HepG2 (cell line): ENCODE results near the gene CREM. TPM values are rescaled to one million over a fixed set of nuclear protein-coding genes. Genes with fewer than 3 reads are reported as not detected.

Experiments
- ATAC-seq: fragments of 200-7000 bp; cut with Tn5 transposase; 3 replicates; pipeline ENCODE4 v1.9.1; 2020; ENCODE audit warnings: mild to moderate bottlenecking, moderate library complexity
- BruUV-seq: library from RNA; stranded (reverse); fragments of 400-500 nt; replicated peaks from 2 replicates; lab custom pipeline; 2021; lab: Mats Ljungman, UMichigan
- CTCF ChIA-PET: fragments of 300-600 bp; formaldehyde crosslinking; extraction: SDS; loops from one replicate; lab custom pipeline; 2021; ENCODE audit warnings: low total read pairs, inconsistent platforms, low intra/inter-chr PET ratio; lab: Yijun Ruan, JAX
- POLR2A ChIA-PET: fragments of 350-600 bp; sonication (Branson Sonifier 250); formaldehyde crosslinking; loops from one replicate; lab custom pipeline; 2020; ENCODE audit warnings: antibody characterized with exemption, inconsistent platforms; lab: Yijun Ruan, JAX
- DNase-seq: peaks from one replicate; pipeline ENCODE4 v3.0.0-alpha.2; 2015; ENCODE audit warnings: low spot score
- FAIRE-seq: peaks from 3 replicates; lab custom pipeline; 2011; peaks lifted over from hg19 to GRCh38; lab: Jason Lieb, UNC
- H2AFZ ChIP-seq: one replicate; pipeline ENCODE4 v1.6.1; 2011; ENCODE audit warnings: low read length, inconsistent platforms
- H3K27ac ChIP-seq: fragments of 300-600 bp; 3 replicates; pipeline ENCODE4 v1.8.0; 2011; ENCODE audit warnings: mixed run types, mild to moderate bottlenecking, mixed read lengths, low read length, inconsistent platforms; ENCODE audit not compliant: insufficient read depth; ENCODE audit errors: extremely low read length
- H3K27me3 ChIP-seq, 2 experiments: fragments of 200-600 bp in 1 of 2; 2 replicates in 1 of 2; 3 replicates in 1 of 2; pipeline versions ENCODE4 v1.6.0 to v1.8.0; 2011; ENCODE audit warnings: low read length in 2 of 2, mild to moderate bottlenecking in 2 of 2, moderate library complexity in 2 of 2, inconsistent platforms in 1 of 2; ENCODE audit not compliant: insufficient read depth in 2 of 2, control insufficient read depth in 1 of 2
- H3K36me3 ChIP-seq, 2 experiments: fragments of 200-600 bp in 1 of 2; replicated peaks in 1 of 2; 2 replicates in 1 of 2; 3 replicates in 1 of 2; pipeline versions ENCODE4 v1.5.1 to v1.8.0; 2011; ENCODE audit warnings: low read length in 2 of 2, inconsistent platforms in 1 of 2; ENCODE audit not compliant: insufficient read depth in 2 of 2, control insufficient read depth in 1 of 2
- H3K4me1 ChIP-seq: 2 replicates; pipeline ENCODE4 v1.5.1; 2012; ENCODE audit warnings: low read length, inconsistent platforms; ENCODE audit not compliant: insufficient read depth
- H3K4me2 ChIP-seq: 2 replicates; pipeline ENCODE4 v1.6.0; 2011; ENCODE audit warnings: low read depth, low read length, inconsistent platforms
- H3K4me3 ChIP-seq, 3 experiments: fragments of 200-600 bp in 1 of 3; sonication (generic), shearing (Covaris generic) in 1 of 3; replicated peaks in 1 of 3; 2 replicates each; pipeline ENCODE4 v1.5.1; 2011 to 2016; ENCODE audit warnings: low read length in 3 of 3, inconsistent platforms in 2 of 3, low read depth in 2 of 3, mild to moderate bottlenecking in 2 of 3, control low read depth in 1 of 3, mixed read lengths in 1 of 3; ENCODE audit not compliant: insufficient read depth in 1 of 3
- H3K79me2 ChIP-seq: one replicate; pipeline ENCODE4 v1.6.1; 2011; ENCODE audit warnings: low read length, inconsistent platforms; ENCODE audit not compliant: insufficient read depth
- H3K9ac ChIP-seq: 2 replicates; pipeline ENCODE4 v1.6.0; 2011; ENCODE audit warnings: mild to moderate bottlenecking, low read depth, low read length, inconsistent platforms; ENCODE audit not compliant: insufficient read depth
- H3K9me3 ChIP-seq: 2 replicates; pipeline ENCODE4 v1.5.1; 2012; ENCODE audit warnings: mild to moderate bottlenecking, low read length
- H4K20me1 ChIP-seq: 2 replicates; pipeline ENCODE4 v1.6.0; 2011; ENCODE audit warnings: inconsistent platforms, mild to moderate bottlenecking, low read length, moderate library complexity; ENCODE audit not compliant: insufficient read depth
- ARID4A ChIP-seq: sonication (generic); formaldehyde crosslinking; IDR thresholded peaks from 2 replicates; pipeline ENCODE4 v1.5.0; 2020; ENCODE audit warnings: mild to moderate bottlenecking, missing genetic modification reagents, borderline replicate concordance
- MZF1 ChIP-seq: sonication (generic); formaldehyde crosslinking; IDR thresholded peaks from 2 replicates; pipeline ENCODE4 v1.8.1; 2023; ENCODE audit warnings: mild to moderate bottlenecking, missing genetic modification reagents, borderline replicate concordance
- RORA ChIP-seq: sonication (generic); formaldehyde crosslinking; IDR thresholded peaks from 2 replicates; pipeline ENCODE4 v1.5.0; 2020; ENCODE audit warnings: mild to moderate bottlenecking, missing genetic modification reagents, moderate library complexity
- THAP9 ChIP-seq: sonication (generic); formaldehyde crosslinking; IDR thresholded peaks from 2 replicates; pipeline ENCODE4; 2020; ENCODE audit warnings: missing genetic modification reagents, mild to moderate bottlenecking, borderline replicate concordance
- ZNF407 ChIP-seq: sonication (generic); formaldehyde crosslinking; IDR thresholded peaks from one replicate; pipeline ENCODE4 v1.5.1; 2020; ENCODE audit warnings: mild to moderate bottlenecking, missing genetic modification reagents; ENCODE audit errors: not compliant biosample characterization
- ZNF558 ChIP-seq: sonication (generic); formaldehyde crosslinking; IDR thresholded peaks from 2 replicates; pipeline ENCODE4 v1.9.0; 2022; ENCODE audit warnings: mild to moderate bottlenecking, missing genetic modification reagents, borderline replicate concordance
- WGBS: methylation state at CpG from one replicate; pipeline ENCODE4 v1.1.6; 2017; ENCODE audit warnings: low lambda C conversion rate; 5-methylcytosine and 5-hydroxymethylcytosine counted together
- in situ Hi-C: cut with HindIII; loops from 2 replicates; pipeline ENCODE4 v1.10.0; 2017; ENCODE audit warnings: low pct_unique_long_range_greater_than_20kb; ENCODE audit not compliant: extremely low pct_ligation_motif_present
- intact Hi-C: fragments of 100-400 bp; cut with micrococcal nuclease; formaldehyde crosslinking; loops from one replicate; pipeline ENCODE4 v1.10.0; 2022; ENCODE audit not compliant: unreplicated experiment
- polyA plus RNA-seq, 8 experiments: library from polyadenylated mRNA; depleted of rRNA in 3 of 8; stranded (reverse) in 7 of 8; unstranded in 1 of 8; fragments of >200 nt; fragmentation: Illumina TruSeq in 4 of 8; extraction: Trizol in 4 of 8; gene quantifications; 2 replicates each; pipeline versions ENCODE4 v1.2.1 to v1.2.3, GENCODE V29; 2011 to 2016; ENCODE audit warnings: low read depth in 4 of 8, missing spikeins in 1 of 8, mixed read lengths in 1 of 8; ENCODE audit not compliant: insufficient read depth in 1 of 8
- total RNA-seq, 5 experiments: library from RNA; depleted of rRNA; stranded (reverse); fragments of >200 nt; fragmentation: Illumina TruSeq; extraction: Trizol; gene quantifications; 2 replicates each; pipeline ENCODE4 v1.2.3, GENCODE V29; 2016; ENCODE audit warnings: low read depth in 1 of 5

The CREM gene
- total and polyA plus RNA-seq, 2 of the 13 experiments (the other 11 are each of a cell fraction or from before 2014, with no cell fraction given), result 21.3 to 25.4 TPM

GRCh38 chr10:35204650-35205319 is 78.1 kb downstream of the CREM start:
- WGBS, result 95% methylated on average over 4 of the region's 4 CpGs
- intact Hi-C loops, result no loop called here
- TF ChIP-seq RORA (CRISPR knock-in tag) (no peak), ARID4A (CRISPR knock-in tag) (no peak), MZF1 (CRISPR knock-in tag) (no peak), ZNF407 (CRISPR knock-in tag) (no peak), ZNF558 (CRISPR knock-in tag) (no peak), THAP9 (CRISPR knock-in tag) (no peak)

More at GRCh38 chr10:35204650-35205319, 78.1 kb downstream of the CREM start:
- no peaks in the 10 kb centered on the region; a peak in 1 of 5 replicates for H3K36me3 ChIP-seq
- H3K27ac ChIP-seq, result no peak overlapping the region
- ChIA-PET POLR2A (no interaction called here), CTCF (no interaction called here)
- FAIRE-seq (no peak), ATAC-seq (no peak), DNase-seq (no peak)
- H3K9me3 ChIP-seq, result no peaks in the 10 kb centered on the region
- H3K27me3 ChIP-seq, result no peaks in the 10 kb centered on the region
- BruUV-seq, result no TSS peak
- peaks cover 28% of the 10 kb centered on the region for H3K4me1 ChIP-seq
- no peak overlapping the region for H3K4me3 ChIP-seq
- in situ Hi-C loops, result no loop called here
- H2AFZ ChIP-seq, result no peak overlapping the region
- H3K4me2 ChIP-seq, result no peak overlapping the region
- no peaks in the 10 kb centered on the region for H4K20me1 ChIP-seq
- no peak overlapping the region for H3K9ac ChIP-seq
- no peaks in the 10 kb centered on the region for H3K79me2 ChIP-seq
